Hepatocyte (in vitro differentiated cells): ENCODE results near the gene NCBP3. TPM values are rescaled to one million over a fixed set of nuclear protein-coding genes. Genes with fewer than 3 reads are reported as not detected.
A peak's percentile ranks its signal among the peaks of the same experiment; 100 is the strongest.

ENCODE experiments used
- DNase-seq: peaks from one replicate; pipeline ENCODE4 v3.0.0-alpha.2; 2016; ENCODE audit warnings: low spot score
- H2AFZ ChIP-seq: fragments of 200-600 bp; sonication (generic); 2 replicates; pipeline ENCODE4 v1.6.0; 2016; ENCODE audit warnings: antibody characterized with exemption, mild to moderate bottlenecking
- H3K27ac ChIP-seq: fragments of 200-600 bp; sonication (generic); 2 replicates; pipeline ENCODE4 v1.5.1; 2016; ENCODE audit warnings: mild to moderate bottlenecking
- H3K27me3 ChIP-seq: fragments of 200-600 bp; sonication (generic); 2 replicates; pipeline ENCODE4 v1.6.1; 2016
- H3K36me3 ChIP-seq: fragments of 200-600 bp; sonication (generic); replicated peaks from 2 replicates; pipeline ENCODE4 v1.5.1; 2016; ENCODE audit warnings: low read depth; ENCODE audit not compliant: insufficient read depth
- H3K4me1 ChIP-seq: fragments of 200-600 bp; sonication (generic); 2 replicates; pipeline ENCODE4 v1.5.1; 2016; ENCODE audit warnings: mild to moderate bottlenecking, moderate library complexity; ENCODE audit not compliant: insufficient read depth
- H3K4me2 ChIP-seq: fragments of 200-600 bp; sonication (generic); 2 replicates; pipeline ENCODE4 v1.6.0; 2016
- H3K4me3 ChIP-seq: fragments of 200-600 bp; sonication (generic); 2 replicates; pipeline ENCODE4 v1.5.1; 2016; ENCODE audit warnings: mild to moderate bottlenecking
- H3K79me2 ChIP-seq: fragments of 200-600 bp; sonication (generic); 2 replicates; pipeline ENCODE4 v1.6.0; 2017; ENCODE audit warnings: mild to moderate bottlenecking
- H3K9me2 ChIP-seq: fragments of 200-600 bp; sonication (generic); replicated peaks from 2 replicates; pipeline ENCODE4 v1.6.0; 2017; ENCODE audit warnings: mild to moderate bottlenecking; ENCODE audit not compliant: insufficient read depth
- H3K9me3 ChIP-seq: fragments of 200-600 bp; sonication (generic); 2 replicates; pipeline ENCODE4 v1.5.1; 2016; ENCODE audit warnings: low read depth, mild to moderate bottlenecking
- H4K20me1 ChIP-seq: fragments of 200-600 bp; sonication (generic); 2 replicates; pipeline ENCODE4 v1.6.0; 2016; ENCODE audit warnings: mild to moderate bottlenecking; ENCODE audit not compliant: insufficient read depth, poor library complexity, severe bottlenecking
- CTCF ChIP-seq: fragments of 200-600 bp; sonication (generic); IDR thresholded peaks from 2 replicates; pipeline ENCODE4 v1.5.1; 2016; ENCODE audit warnings: antibody characterized with exemption, mild to moderate bottlenecking; ENCODE audit not compliant: poor library complexity
- EZH2 ChIP-seq: fragments of 200-600 bp; sonication (generic); IDR thresholded peaks from 2 replicates; pipeline ENCODE4 v1.6.1; 2016; ENCODE audit warnings: antibody characterized with exemption, mild to moderate bottlenecking, borderline replicate concordance
- EZH2phosphoT487 ChIP-seq: fragments of 200-600 bp; sonication (generic); IDR thresholded peaks from one replicate; pipeline ENCODE4 v1.6.1; 2018; ENCODE audit warnings: antibody characterized with exemption, mild to moderate bottlenecking, low read depth, moderate library complexity; ENCODE audit not compliant: unreplicated experiment, severe bottlenecking
- WGBS: methylation state at CpG from one replicate; pipeline ENCODE4 v1.1.6; 2016; ENCODE audit warnings: low lambda C conversion rate; ENCODE audit errors: missing lambda C conversion rate; 5-methylcytosine and 5-hydroxymethylcytosine counted together
- polyA plus RNA-seq: library from polyadenylated mRNA; unstranded; fragments of >200 nt; fragmentation: Nextera tagmentation; extraction: Ambion mirVana; gene quantifications from 2 replicates; pipeline ENCODE4 v1.2.1, GENCODE V29; 2016
- total RNA-seq: library from RNA; depleted of rRNA; stranded (reverse); fragments of >200 nt; gene quantifications from 2 replicates; pipeline ENCODE4 v1.2.3, GENCODE V29; 2014

NCBP3 gene
- total and polyA plus RNA-seq, 2 experiments from 2014 or later = 20.6 to 31.8 TPM

GRCh38 chr17:3890082-3890877 is 44.2 kb upstream of the NCBP3 start:
- no peaks in the 10 kb centered on the region for H3K9me2 ChIP-seq
- peak overlapping the region; percentile 63 for H3K4me2 ChIP-seq
- H4K20me1 ChIP-seq = no peaks in the 10 kb centered on the region
- H3K27me3 ChIP-seq = no peaks in the 10 kb centered on the region
- peaks cover 4% of the 10 kb centered on the region for H3K79me2 ChIP-seq
- DNase-seq = peak; percentile 80
- no peaks in the 10 kb centered on the region for H3K36me3 ChIP-seq
- H3K9me3 ChIP-seq = no peaks in the 10 kb centered on the region
- H3K4me1 ChIP-seq = peaks cover 40% of the 10 kb centered on the region
- TF ChIP-seq CTCF (no peak), EZH2phosphoT487 (no peak), EZH2 (no peak)
- no peak overlapping the region for H2AFZ ChIP-seq
- 56% methylated on average over 15 of the region's 22 CpGs for WGBS
- H3K4me3 ChIP-seq = no peak overlapping the region
- peak overlapping the region; percentile 90 for H3K27ac ChIP-seq

- Histone ChIP-seq H3K9me2 (no peaks in the 10 kb centered on the region), H3K4me3 (no peak overlapping the region), H4K20me1 (no peaks in the 10 kb centered on the region), H3K79me2 (peaks cover 4% of the 10 kb centered on the region), H3K9me3 (no peaks in the 10 kb centered on the region), H3K4me2 (peak overlapping the region; percentile 63), H3K27ac (peak overlapping the region; percentile 90), H3K4me1 (peaks cover 38% of the 10 kb centered on the region), H3K27me3 (no peaks in the 10 kb centered on the region), H2AFZ (no peak overlapping the region), H3K36me3 (no peaks in the 10 kb centered on the region)
- no peak for TF ChIP-seq CTCF
- TF ChIP-seq EZH2 = no peak
- no peak for TF ChIP-seq EZH2phosphoT487
- no peak for DNase-seq
- WGBS = 84% methylated on average over 16 of the region's 17 CpGs
Measured at GRCh38 chr17:3889325-3890012, 43.4 kb upstream of the NCBP3 start.

GRCh38 chr17:3888343-3889171 is 42.5 kb upstream of the NCBP3 start:
- Histone ChIP-seq H2AFZ (no peak overlapping the region), H3K27me3 (no peaks in the 10 kb centered on the region), H3K4me2 (no peak overlapping the region), H3K79me2 (peaks cover 4% of the 10 kb centered on the region), H3K9me2 (no peaks in the 10 kb centered on the region), H3K9me3 (no peaks in the 10 kb centered on the region), H3K4me1 (peaks cover 29% of the 10 kb centered on the region), H3K27ac (peak overlapping the region; percentile 90), H4K20me1 (no peaks in the 10 kb centered on the region), H3K36me3 (no peaks in the 10 kb centered on the region), H3K4me3 (no peak overlapping the region)
- TF ChIP-seq EZH2 (no peak), CTCF (no peak), EZH2phosphoT487 (no peak)
- peak; percentile 72 for DNase-seq
- 63% methylated on average over 42 of the region's 50 CpGs for WGBS
